HEK293 (cell line): ENCODE data around the gene FANCC.

Experiments used
- PATZ1 ChIP-seq: fragments of 450-650 bp; formaldehyde crosslinking; IDR thresholded peaks from 2 replicates; pipeline ENCODE4 v1.5.1; 2016; ENCODE audit warnings: missing biosample characterization, missing genetic modification characterization
- PRDM2 ChIP-seq: fragments of 450-650 bp; formaldehyde crosslinking; IDR thresholded peaks from 2 replicates; pipeline ENCODE4 v1.5.1; 2016; ENCODE audit warnings: missing biosample characterization, missing genetic modification characterization, borderline replicate concordance
- REST ChIP-seq: fragments of 450-650 bp; formaldehyde crosslinking; IDR thresholded peaks from 2 replicates; pipeline ENCODE4 v1.5.1; 2016; ENCODE audit warnings: missing biosample characterization, missing genetic modification characterization
- SETDB1 ChIP-seq: IDR thresholded peaks from one replicate; pipeline ENCODE4 v1.6.1; 2017; ENCODE audit warnings: mild to moderate bottlenecking, low read length, moderate library complexity, mixed read lengths; ENCODE audit not compliant: insufficient read length
- YY1 ChIP-seq: fragments of 450-650 bp; formaldehyde crosslinking; IDR thresholded peaks from 2 replicates; pipeline ENCODE4 v1.5.1; 2018; ENCODE audit warnings: missing biosample characterization, missing genetic modification characterization
- ZNF16 ChIP-seq: fragments of 450-650 bp; formaldehyde crosslinking; IDR thresholded peaks from 2 replicates; pipeline ENCODE4 v1.5.1; 2016; ENCODE audit warnings: low read depth, missing biosample characterization, missing genetic modification characterization
- ZNF335 ChIP-seq: fragments of 450-650 bp; formaldehyde crosslinking; conservative IDR thresholded peaks from 2 replicates; pipeline ENCODE4 v1.5.1; 2016; ENCODE audit warnings: missing biosample characterization, missing genetic modification characterization
- ZNF341 ChIP-seq: fragments of 450-650 bp; formaldehyde crosslinking; IDR thresholded peaks from 2 replicates; pipeline ENCODE4; 2016; ENCODE audit warnings: low read depth, missing biosample characterization, missing genetic modification characterization
- ZNF510 ChIP-seq: fragments of 450-650 bp; formaldehyde crosslinking; IDR thresholded peaks from 2 replicates; pipeline ENCODE4 v1.5.1; 2018; ENCODE audit warnings: mild to moderate bottlenecking, missing genetic modification characterization, missing biosample characterization; ENCODE audit not compliant: insufficient replicate concordance
- ZNF704 ChIP-seq: fragments of 450-650 bp; formaldehyde crosslinking; IDR thresholded peaks from 2 replicates; pipeline ENCODE4 v1.5.1; 2016; ENCODE audit warnings: missing biosample characterization, missing genetic modification characterization
- TF ChIP-seq, protein P1 (sequence below): fragments of 450-650 bp; formaldehyde crosslinking; IDR thresholded peaks from 2 replicates; pipeline ENCODE4 v1.5.1; 2016; ENCODE audit warnings: missing biosample characterization, missing genetic modification characterization

DNA sequence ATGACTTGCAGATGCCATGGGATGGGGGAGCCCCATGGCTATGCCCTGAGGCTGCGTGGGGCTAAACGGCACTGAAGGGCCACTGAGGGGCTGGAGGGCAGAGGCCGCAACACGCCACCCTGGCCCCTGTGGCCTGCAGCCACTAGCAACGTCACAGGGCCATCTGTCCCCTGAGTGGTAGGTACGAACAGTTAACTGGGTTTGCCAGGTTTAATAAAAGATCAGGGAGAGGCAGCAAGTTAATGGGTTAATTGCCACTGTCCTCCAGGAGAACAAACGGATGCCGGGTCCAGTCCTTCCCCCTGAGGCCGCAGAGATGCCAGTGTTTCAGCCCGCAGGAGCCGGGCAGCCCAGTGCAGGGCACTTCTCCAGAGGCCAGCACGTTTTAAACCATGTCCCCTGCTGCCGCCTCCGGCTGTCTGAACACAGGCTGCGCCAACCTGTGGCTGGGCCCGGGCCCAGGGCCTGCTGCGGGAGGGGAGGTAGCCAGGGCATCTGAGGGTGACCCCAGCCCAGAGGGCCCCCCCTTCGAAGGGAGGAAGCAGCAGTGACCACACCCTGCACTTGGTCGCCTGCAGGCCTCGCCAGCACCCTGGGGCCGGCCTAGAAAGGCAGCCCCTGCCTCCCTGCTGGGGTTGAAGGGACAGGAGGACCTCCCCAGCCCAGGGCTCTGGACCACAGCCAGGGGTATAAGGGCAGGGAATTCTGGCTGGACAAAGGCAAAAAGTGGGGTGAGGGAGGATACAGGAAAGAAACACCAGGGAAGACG is 227.3 kb downstream of the FANCC start:
- TF ChIP-seq ZNF335 (tag by site-specific recombination) (no peak), PRDM2 (no peak), ZNF341 (tag by site-specific recombination) (no peak), ZNF510 (tag by site-specific recombination) (no peak), ZNF16 (no peak), ZNF704 (tag by site-specific recombination) (no peak), YY1 (tag by site-specific recombination) (no peak), PATZ1 (tag by site-specific recombination) (no peak), SETDB1 (no peak), REST (tag by site-specific recombination) (no peak)
- TF ChIP-seq, protein P1, sequence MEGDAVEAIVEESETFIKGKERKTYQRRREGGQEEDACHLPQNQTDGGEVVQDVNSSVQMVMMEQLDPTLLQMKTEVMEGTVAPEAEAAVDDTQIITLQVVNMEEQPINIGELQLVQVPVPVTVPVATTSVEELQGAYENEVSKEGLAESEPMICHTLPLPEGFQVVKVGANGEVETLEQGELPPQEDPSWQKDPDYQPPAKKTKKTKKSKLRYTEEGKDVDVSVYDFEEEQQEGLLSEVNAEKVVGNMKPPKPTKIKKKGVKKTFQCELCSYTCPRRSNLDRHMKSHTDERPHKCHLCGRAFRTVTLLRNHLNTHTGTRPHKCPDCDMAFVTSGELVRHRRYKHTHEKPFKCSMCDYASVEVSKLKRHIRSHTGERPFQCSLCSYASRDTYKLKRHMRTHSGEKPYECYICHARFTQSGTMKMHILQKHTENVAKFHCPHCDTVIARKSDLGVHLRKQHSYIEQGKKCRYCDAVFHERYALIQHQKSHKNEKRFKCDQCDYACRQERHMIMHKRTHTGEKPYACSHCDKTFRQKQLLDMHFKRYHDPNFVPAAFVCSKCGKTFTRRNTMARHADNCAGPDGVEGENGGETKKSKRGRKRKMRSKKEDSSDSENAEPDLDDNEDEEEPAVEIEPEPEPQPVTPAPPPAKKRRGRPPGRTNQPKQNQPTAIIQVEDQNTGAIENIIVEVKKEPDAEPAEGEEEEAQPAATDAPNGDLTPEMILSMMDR (tag by site-specific recombination): no peak
